ENCODE results near the gene SLC2A4RG.

- TF ChIP-seq CTCF (IDR thresholded peaks at IDR 0.05; ENCODE audit: poor library complexity) (no peak), EZH2 (IDR thresholded peaks at IDR 0.05; ENCODE audit: borderline replicate concordance) (no peak), EZH2phosphoT487 (IDR thresholded peaks at IDR 0.05; ENCODE audit: low read depth, severe bottlenecking, unreplicated experiment) (no peak)
Observed at GRCh38 chr20:63693083-63693732, 46.4 kb upstream of the SLC2A4RG start.

Measured in hepatocyte (in vitro differentiated cells).